ENCODE results near the gene TMPRSS4.

The TMPRSS4 gene

DNA sequence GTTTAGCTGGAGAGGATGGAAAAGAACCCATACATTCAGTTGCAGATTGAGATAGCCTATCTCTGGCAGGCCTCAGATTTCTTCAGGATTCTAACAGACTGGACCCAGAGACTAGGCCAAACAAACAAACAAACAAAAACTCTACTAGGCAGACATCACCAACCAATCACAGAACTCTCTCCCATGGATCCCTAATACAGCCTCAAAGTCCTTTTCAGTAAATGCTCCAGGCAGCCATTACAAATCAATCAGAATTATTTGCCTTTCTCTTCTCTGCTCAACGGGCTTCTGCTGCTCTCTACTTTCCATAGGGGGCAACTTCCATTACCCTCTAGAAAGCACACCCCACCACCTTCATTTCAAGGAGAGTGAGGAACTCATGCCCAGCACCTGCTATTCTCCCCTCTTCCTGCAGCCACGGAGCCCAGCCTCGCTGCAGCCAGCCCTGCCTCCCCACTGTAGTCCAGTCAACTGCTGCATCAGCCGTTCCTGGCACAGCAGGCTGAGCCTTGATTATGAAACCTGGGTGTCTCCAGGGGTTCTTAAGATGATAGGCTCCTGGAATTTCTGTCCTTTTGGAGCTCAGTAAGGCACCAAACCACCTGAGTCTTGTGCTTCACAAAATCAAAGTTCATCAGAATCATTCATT lies 28.9 kb downstream of the TMPRSS4 start:
- no peak for DNase-seq (ENCODE audit: low read depth in 3 of 3)

DNA sequence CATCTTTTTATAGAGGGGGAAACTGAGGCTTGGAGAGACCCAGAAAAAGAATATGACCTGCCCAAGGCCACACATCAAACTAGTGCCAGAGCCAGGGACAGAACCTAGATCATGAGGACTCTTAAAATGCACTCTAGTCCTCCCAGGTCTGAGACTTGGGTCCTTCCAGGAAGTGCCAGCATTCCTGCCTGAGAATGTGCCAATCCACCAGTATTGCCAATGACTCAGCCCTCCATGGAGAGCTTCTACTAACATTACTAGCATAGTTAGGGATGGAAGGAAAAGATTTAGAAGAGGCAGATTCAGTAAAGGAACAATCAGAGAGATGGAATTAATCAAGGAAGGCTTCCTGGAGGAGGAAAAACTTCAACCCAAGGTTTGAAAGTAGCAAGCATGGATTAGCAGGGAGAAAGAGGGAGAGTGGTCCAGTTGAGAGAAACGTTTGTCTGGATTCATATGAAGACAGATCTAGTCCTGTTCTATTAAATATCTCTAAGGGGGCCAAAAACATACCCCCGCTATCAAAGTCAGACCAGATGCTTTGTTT lies 30.0 kb downstream of the TMPRSS4 start:
- no peak for DNase-seq (ENCODE audit: low read depth in 3 of 3)

DNA sequence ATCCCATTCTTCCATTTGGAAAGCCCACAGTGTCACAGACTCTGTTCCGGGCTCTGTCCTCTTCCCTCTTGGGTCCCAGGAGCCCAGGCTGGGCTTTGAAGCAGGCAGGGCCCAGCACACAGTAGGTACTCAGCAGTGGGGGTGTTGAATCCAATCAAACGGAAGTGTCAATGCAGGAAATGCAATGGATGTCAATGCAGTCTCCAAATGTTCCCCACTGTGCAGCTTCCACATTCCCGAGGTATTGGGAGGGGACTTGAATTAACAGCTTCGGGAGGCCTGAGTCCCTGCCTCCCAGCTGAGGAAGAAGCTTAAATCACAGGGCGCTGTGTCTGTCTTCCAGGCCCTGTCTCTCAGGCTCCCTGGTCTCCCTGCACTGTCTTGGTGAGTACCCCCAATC lies 31.6 kb downstream of the TMPRSS4 start:
- no peak for DNase-seq (ENCODE audit: low read depth in 3 of 3)

DNA sequence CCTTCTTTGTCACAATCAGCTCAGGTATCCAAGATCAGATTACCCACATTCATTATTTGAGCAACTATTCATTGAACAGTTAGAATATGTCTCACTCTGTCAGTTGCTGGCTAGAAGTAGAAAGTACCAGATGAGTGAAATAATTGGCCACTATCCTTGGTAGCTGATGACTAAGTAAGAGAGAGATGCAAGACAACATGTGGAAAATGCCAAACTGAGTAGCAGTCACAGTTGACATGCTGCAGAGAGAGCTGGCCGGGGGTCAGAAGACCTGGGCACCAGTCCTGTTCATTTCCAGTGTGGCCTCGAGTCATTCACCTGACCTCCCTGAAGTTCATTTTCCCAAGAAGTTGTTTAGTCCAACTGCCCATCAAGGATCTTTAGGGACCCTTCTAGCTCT lies 32.4 kb downstream of the TMPRSS4 start:
- no peak for DNase-seq (ENCODE audit: low read depth in 3 of 3)

DNA sequence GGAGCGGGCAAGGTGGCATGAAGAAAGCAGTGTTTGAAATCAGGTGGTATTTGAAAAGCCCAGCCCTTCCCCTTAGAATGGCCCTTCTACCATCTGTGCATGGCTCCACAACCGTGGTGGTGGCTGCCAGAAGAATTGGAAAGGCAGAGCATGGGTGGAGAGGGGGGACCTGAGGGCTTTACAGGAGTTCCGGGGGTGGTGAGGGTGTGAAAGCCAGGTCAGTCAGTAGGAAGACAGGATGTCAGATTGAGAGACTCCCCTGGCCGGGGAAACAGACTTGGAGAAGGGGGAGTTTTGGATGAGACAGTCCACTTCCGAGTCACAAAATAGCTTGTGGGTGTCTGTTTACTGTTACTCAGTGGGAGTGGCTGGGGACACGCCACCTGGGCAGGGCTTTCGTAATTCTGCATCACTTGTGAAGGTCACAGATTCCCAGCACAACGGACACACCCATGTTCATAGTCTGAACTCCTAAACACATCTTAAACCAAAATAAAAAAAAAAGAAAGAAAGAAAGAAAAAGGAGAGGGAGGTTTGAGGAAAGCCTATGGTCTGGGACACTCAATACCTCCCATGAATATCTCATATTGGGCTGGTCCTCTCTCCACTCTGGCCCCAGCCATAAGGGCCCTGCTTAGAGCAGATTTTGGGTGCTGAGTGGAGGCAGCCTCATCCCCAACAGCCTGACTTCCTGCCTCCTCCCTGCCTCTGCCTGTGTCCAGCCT lies 34.3 kb downstream of the TMPRSS4 start:
- no peak for DNase-seq (ENCODE audit: low read depth in 3 of 3)

DNA sequence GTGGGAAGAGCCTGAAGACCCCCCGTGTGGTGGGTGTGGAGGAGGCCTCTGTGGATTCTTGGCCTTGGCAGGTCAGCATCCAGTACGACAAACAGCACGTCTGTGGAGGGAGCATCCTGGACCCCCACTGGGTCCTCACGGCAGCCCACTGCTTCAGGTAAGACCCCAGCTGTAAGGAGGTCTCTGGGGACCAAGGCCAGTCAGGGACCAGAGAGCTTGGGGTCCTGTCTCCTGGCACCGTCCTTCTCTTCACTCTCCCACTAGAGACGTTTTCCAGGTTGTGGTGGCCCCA lies 34.8 kb downstream of the TMPRSS4 start:
- no peak for DNase-seq (ENCODE audit: low read depth in 3 of 3)

DNA sequence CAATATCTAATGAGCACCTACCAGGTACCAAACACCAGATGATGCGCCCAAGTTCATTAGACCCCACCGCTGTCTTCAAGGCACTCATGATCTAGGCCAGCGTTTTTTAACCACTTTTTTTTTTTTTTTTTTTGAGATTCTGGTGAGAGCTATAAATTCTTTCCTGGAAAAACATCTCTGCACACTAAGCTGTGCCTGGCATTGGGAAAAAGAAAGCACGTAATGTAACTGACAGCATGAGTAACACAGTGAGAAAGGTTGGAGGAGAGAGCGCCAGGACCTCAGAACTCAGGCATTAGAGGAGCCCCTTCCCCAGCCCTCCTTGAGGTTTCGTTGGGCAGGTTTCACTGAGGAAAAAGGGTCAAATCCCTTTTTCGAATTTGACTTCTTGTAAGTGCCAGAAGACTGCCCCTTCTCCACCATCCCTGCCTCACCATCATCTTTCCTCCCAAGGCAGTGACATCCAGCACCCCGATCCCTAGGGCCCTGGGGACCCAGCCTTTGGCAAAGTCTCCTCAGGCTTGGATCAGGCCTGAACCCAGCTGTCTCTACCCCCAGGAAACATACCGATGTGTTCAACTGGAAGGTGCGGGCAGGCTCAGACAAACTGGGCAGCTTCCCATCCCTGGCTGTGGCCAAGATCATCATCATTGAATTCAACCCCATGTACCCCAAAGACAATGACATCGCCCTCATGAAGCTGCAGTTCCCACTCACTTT lies 36.0 kb downstream of the TMPRSS4 start:
- DNase-seq (ENCODE audit: low read depth in 3 of 3) = no peak

DNA sequence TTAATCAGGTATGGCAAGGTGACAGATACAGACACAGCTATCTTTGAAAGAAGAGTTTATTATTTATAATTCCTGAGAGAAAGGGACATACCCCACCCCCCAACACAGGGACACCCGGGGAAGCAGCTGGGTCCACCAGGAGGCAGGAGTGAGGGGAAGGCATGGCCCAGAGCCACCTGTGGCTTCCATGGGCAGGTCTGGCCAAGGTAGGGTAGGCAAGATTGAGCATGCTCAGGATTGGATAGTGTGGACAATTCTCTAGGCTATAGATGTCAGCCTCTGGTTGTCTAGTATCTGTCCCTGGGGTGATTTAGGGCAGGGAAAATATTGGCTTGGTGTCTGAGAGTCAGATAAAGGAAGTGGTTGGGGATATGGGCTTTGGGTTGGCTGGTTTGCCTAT lies 37.4 kb downstream of the TMPRSS4 start:
- DNase-seq (ENCODE audit: low read depth in 3 of 3) = no peak

DNA sequence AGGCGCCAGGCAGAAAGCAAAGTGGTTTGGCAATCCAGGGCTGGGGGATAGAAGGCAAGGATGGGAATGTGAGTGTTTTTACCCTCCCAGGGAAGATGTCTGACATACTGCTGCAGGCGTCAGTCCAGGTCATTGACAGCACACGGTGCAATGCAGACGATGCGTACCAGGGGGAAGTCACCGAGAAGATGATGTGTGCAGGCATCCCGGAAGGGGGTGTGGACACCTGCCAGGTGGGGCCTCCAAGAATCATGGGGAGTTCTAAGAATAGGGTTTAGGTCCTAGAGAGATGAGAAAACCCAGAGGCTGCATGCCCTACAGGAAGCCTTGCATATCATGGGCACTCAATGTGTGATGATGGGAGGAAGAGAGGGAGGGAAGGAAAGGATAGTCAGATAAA lies 38.2 kb downstream of the TMPRSS4 start:
- DNase-seq (ENCODE audit: low read depth in 3 of 3) = no peak

DNA sequence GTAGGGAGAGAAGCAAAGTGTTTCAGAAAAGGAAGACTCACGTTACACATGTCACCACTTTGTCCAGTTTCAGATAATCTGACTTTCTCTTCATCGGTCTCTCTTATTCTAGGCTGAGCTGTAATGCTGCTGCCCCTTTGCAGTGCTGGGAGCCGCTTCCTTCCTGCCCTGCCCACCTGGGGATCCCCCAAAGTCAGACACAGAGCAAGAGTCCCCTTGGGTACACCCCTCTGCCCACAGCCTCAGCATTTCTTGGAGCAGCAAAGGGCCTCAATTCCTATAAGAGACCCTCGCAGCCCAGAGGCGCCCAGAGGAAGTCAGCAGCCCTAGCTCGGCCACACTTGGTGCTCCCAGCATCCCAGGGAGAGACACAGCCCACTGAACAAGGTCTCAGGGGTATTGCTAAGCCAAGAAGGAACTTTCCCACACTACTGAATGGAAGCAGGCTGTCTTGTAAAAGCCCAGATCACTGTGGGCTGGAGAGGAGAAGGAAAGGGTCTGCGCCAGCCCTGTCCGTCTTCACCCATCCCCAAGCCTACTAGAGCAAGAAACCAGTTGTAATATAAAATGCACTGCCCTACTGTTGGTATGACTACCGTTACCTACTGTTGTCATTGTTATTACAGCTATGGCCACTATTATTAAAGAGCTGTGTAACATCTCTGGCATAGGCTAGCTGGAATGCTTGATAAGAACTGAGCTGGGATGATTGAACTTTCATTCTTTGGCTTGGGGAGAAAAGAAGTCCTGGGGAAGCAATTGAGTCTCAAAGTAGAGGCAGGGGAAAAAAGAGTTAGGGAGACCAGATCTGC lies 41.1 kb downstream of the TMPRSS4 start:
- no peak for DNase-seq (ENCODE audit: low read depth in 3 of 3)

DNA sequence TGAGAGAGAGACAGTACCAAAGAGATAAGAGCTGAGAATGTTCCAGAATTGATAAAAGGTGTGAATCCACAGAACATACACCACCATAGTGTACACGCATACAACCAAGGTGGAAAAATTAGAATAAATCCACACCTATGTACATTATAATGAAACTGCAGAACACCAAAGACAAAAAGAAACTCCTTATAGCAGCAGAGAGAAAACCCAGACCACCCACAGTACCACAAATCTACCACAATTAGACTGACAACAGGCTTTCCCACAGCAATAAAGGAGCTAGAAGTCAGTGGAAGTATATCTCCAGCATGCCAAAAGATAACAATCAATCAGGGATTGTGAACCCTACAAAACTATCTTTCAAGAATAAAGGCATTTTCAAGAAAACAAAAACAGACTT lies 43.9 kb downstream of the TMPRSS4 start:
- DNase-seq (ENCODE audit: low read depth in 3 of 3) = no peak

DNA sequence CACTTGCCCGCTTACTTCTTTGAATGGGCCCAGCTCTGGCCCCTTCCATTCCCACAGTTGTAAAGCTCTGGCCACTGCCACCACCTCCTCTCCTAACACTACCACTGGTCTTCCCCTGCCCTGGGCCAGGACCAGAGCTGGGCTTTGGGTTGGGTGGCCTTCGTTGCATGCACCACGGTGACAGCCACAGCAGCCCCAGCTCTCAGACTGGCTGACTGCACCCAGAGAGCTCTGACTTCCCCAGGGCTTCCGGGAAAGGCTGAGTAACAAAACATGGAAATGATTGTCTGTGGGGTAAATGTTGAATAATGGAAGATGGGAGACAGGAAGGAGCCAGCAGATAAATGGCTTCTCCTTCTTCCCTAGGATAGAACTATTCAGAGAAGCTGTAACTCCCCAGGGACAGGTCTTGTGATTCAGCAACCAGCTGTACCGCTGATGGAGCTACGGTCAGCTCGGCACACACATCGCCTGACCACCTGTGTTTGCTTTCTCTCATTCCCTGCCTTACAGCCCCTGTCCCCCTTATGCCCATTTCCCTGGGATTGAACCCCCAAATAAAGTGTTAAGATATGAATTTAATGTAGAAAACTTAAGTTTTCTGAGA lies 48.2 kb downstream of the TMPRSS4 start:
- no peak for DNase-seq (ENCODE audit: low read depth in 3 of 3)

DNA sequence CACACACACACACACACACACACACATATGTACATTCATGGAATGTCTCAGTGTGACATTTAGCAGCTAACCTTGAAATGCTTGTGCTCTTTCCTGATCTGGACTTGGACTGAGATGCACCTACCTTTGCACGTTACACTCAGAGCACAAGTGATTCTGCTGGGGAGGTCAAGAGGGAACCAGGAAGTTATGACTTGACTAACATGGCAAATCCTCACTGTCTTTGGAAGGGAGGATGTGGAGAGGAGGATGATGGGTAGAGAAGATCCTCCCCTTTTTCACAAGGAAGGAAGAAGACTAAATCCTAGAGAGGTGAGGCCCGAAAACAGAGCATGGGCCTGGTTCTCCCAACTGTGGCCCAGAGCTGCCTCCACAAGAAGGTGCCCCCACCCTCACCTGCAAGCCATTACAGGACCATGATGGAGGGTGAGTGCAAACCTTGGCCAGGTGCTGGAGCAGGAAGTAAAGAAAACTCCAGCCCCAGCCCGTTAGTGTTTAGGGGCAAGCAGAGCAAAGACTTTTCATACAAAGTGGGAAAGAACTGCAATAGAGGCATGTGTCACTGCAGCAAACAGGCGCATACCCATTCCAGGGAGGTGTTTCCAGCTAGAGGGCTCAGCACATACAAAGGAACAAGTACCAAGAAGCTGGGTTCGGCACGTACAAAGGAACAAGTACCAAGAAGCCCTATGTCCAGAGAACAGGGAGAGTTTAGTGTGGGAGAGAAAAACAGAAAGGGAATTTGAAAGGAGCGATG lies 49.4 kb downstream of the TMPRSS4 start:
- DNase-seq (ENCODE audit: low read depth in 3 of 3) = no peak

DNA sequence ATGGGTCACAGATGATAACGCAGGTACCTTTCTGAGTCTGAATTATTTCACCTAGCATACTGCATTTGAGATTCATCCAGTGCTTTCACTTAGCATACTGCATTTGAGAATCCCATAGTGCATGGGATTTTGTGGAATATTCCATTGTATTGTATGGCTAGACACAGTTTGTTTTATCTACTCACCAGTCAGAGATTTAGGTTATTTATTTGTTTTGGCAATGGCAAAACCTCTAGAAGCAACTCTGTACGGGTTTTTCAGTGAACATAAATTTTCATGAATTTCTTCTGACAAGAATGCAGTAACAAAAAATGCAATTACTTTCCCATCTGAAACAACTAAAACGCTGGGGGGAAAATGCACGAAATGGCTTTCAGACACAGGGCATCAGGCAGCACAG lies 51.4 kb downstream of the TMPRSS4 start:
- no peak for DNase-seq (ENCODE audit: low read depth in 3 of 3)

DNA sequence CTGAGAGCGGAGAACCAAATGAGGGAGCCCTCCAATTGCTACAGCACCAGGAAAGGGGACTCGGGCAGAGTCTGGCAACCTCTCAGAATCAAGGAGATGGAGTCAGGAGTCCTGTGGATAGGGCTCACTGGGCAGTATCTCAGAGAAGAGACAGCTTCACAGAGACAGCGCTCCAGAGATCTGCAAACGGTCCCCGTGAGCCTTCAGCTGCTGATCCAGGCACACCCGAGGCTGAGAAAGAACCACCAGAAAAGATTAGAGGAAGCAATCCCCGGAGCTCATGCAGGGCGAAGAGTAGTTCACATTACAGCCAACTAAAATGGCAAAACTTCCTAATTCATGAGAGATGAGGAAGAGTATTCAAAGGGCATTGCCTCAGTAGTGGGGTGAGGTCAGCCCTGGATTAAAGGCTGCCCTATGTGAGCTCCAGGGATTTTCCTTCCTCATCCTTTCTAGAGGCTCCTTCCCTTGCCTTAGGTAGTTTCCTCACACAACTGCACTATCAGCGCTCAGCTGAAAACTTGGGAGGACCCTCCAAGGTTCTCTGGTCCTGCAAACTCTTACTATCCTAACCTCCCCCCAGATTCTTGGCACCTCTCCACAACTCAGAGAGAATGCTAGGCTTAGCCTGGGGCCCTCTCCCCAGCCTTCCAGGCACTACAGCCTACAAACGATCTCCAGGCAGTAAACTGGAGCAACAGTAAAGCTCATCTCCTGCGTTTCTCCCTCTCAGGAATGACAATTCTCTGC lies 52.0 kb downstream of the TMPRSS4 start:
- no peak for DNase-seq (ENCODE audit: low read depth in 3 of 3)

DNA sequence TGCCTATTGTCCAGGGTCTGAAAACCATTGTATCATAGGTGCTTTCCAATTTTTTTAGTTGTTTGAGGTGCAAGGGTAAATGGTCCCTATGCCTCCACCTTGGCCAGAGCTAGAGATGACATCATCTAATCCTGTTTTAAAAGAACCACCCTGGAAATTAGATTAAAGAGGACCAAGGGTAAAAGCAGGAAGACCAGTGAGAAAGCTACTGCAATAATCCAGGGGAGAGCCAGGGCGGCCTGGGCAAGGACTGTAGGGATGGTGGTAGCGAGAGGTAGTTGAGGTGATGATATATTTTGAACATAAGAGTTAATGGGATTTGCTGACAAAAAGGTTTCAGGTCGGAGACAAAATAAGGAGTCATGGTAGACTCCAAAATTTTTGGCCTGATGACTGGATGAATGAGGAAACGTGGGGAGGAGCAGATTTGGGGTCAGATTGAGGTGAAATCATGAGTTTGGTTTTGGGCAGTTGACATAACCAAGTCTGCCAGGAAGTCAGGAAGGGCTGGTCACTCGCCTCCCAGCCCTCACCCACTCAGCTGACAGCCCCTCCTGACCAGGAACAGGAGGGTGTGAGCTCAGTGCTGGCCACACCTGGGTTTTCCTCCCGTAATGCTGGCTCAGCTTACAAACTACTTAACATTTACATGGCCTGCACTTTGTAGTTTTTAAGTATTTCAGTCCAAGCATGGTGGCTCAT lies 52.7 kb downstream of the TMPRSS4 start:
- DNase-seq (ENCODE audit: low read depth in 3 of 3) = no peak

DNA sequence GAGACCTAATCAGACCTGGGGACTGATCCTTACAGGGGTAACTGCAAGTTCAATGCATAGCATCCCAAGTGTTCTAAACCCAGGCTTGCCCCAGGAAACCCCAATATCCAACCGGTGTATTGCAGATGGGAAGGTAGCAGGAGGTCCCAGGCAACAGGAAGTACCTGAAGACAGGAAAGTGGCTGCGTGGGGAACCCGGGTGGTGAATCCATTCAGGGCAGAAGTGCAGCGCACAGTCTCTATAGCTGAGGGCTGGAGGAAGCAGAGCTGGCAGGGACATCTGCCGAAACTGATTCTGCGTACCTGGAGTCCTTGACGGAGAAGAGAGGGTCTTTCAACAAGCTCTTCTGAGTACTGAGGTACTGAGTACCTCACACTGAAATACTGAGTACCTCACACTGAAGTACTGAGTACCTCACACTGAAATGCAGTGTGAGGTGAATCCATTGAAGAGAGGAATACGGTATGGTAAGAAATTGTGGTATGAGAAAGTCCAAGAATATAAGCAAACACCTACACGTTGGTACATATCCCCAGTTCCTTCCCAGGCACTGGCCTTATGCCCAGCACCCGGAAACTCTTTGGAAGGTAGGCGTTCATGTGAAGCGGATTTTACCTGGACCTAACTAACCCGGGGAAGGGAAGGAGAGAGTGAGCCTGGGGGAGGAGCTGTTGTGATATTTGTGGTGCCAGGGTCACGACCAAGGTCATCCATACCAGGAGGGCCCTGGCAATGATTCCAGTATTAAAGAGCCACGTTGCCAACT lies 55.7 kb downstream of the TMPRSS4 start:
- no peak for DNase-seq (ENCODE audit: low read depth in 3 of 3)

DNA sequence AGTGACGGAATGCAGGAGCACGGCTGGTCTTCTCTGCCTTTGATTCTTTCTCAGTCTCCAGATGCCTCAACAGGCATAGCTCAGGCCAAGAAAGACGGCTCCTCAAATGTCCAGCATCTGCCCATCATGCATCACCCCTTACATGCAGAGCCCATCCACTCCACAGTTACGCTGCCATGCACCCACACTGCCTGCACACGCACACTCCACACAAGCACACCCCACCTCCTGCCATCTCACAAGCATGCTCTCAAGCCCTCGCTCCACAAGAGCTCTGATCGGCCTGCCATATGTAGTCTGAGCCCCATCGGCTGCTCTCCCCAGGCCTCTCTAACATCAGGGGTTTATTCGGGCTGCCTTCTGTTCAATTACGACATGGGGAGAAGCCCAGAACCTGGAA lies 56.9 kb downstream of the TMPRSS4 start:
- no peak for DNase-seq (ENCODE audit: low read depth in 3 of 3)
